Glutamatergic neuron (in vitro differentiated cells): ENCODE results near the gene CAMKMT. TPM values are rescaled to one million over a fixed set of nuclear protein-coding genes. Genes with fewer than 3 reads are reported as not detected.
A peak's percentile ranks its signal among the peaks of the same experiment; 100 is the strongest.

ENCODE experiments used
- DNase-seq: peaks from one replicate; pipeline ENCODE4 v3.0.0; 2022
- H3K27ac Mint-ChIP-seq: one replicate; pipeline ENCODE4 v1.8.0; 2020; ENCODE audit warnings: mild to moderate bottlenecking, mixed read lengths, inconsistent platforms; ENCODE audit not compliant: unreplicated experiment
- H3K27me3 Mint-ChIP-seq: one replicate; pipeline ENCODE4 v1.8.0; 2020; ENCODE audit warnings: mild to moderate bottlenecking, moderate library complexity, mixed read lengths, inconsistent platforms; ENCODE audit not compliant: unreplicated experiment
- H3K36me3 Mint-ChIP-seq: one replicate; pipeline ENCODE4 v1.8.0; 2020; ENCODE audit warnings: mild to moderate bottlenecking, mixed read lengths, inconsistent platforms; ENCODE audit not compliant: unreplicated experiment
- H3K4me1 Mint-ChIP-seq: one replicate; pipeline ENCODE4 v1.8.0; 2020; ENCODE audit warnings: mild to moderate bottlenecking, low read depth, mixed read lengths, inconsistent platforms; ENCODE audit not compliant: unreplicated experiment
- H3K4me3 Mint-ChIP-seq: one replicate; pipeline ENCODE4 v1.8.0; 2020; ENCODE audit warnings: mild to moderate bottlenecking, mixed read lengths, inconsistent platforms; ENCODE audit not compliant: unreplicated experiment
- H3K9me3 Mint-ChIP-seq: one replicate; pipeline ENCODE4 v1.8.0; 2020; ENCODE audit warnings: mild to moderate bottlenecking, moderate library complexity, mixed read lengths, inconsistent platforms; ENCODE audit not compliant: unreplicated experiment
- total RNA-seq: library from RNA; stranded (reverse); fragmentation: NEBNext Ultra II Directional; extraction: Animal tissue kit (Norgen Biotek cat#: 25700); gene quantifications from one replicate; pipeline ENCODE4 v1.2.1, GENCODE V29; 2021; ENCODE audit not compliant: unreplicated experiment
- TF ChIP-seq, protein P1 (sequence below): fragments of 200-600 bp; sonication (generic); IDR thresholded peaks from one replicate; pipeline ENCODE4 v1.5.0; 2021; ENCODE audit not compliant: partially characterized antibody, unreplicated experiment

Gene CAMKMT
- total RNA-seq, 1 donor from 2014 or later: 9.6 TPM

DNA sequence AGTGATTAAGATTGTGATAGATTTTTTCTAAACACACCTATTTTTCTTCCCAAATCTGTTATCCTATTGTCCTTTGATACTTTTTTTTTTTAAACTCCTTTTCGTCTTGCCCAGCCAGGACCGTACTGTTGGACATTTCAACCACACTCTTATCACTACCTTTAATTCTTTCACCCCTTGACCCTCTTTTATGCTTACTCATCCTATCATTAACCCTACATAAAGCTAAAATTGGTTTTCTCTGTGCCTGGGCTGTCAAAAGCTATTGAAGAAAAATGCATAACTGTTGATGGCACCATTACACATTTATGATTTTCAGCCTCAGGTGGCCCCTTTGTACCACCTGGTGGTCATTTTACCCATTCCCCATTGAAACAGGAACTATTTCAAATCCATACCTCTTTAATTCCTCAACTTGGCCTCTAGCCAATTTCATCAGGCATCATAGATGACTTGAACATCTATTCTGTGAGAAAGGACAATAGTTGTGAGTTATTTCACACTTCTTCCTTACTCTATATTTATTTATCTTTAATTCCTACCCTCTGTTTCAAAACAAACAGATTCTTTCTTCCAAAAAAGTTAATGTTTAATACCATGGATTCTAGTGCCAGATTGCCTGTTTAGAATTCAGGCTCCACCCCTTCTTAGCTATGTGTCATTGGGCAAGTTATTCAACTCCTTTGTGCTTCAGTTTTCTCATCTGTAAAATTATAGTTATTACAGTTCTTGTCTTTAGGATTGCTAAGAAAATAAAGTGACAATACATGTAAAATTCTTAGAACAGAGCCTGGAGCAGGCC lies 258.6 kb downstream of the CAMKMT start:
- H3K9me3 Mint-ChIP-seq: no peaks in the 10 kb centered on the region
- H3K36me3 Mint-ChIP-seq: no peaks in the 10 kb centered on the region
- TF ChIP-seq, protein P1, sequence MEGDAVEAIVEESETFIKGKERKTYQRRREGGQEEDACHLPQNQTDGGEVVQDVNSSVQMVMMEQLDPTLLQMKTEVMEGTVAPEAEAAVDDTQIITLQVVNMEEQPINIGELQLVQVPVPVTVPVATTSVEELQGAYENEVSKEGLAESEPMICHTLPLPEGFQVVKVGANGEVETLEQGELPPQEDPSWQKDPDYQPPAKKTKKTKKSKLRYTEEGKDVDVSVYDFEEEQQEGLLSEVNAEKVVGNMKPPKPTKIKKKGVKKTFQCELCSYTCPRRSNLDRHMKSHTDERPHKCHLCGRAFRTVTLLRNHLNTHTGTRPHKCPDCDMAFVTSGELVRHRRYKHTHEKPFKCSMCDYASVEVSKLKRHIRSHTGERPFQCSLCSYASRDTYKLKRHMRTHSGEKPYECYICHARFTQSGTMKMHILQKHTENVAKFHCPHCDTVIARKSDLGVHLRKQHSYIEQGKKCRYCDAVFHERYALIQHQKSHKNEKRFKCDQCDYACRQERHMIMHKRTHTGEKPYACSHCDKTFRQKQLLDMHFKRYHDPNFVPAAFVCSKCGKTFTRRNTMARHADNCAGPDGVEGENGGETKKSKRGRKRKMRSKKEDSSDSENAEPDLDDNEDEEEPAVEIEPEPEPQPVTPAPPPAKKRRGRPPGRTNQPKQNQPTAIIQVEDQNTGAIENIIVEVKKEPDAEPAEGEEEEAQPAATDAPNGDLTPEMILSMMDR: no peak
- no peak overlapping the region for H3K4me3 Mint-ChIP-seq
- no peak overlapping the region for H3K27ac Mint-ChIP-seq
- DNase-seq: no peak
- H3K27me3 Mint-ChIP-seq: no peaks in the 10 kb centered on the region
- H3K4me1 Mint-ChIP-seq: peaks cover 9% of the 10 kb centered on the region

DNA sequence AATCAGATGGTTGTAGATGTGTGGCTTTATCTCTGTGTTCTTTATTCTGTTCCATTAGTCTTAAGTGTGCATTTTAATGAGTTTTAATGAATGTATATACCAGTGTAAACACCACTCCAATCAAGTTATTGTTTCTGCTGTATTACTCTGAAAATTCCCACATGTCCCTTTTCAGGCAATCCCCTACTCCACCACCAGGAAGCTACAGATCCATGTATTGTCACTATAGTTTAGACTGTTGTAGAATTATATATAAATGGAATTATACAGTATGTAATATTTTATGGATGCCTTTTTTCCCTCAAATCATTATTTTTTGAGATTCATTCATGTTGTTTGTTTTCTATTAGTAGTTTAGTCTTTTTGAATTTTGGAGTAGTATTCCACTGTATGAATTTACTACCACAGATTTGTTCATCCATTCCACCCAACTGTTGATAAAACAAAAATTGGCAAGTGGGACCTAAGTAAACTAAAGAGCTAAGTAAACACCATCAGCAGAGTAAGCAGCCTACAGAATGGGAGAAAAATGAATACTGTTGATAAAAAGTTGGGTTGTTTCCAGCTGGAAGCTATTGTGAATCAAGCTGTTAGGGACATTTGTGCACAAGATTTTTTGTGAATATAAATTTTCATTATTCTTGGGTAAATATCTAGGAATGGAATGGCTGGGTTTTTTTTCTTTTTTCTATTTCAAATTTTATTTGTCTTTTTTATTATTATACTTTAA lies 262.0 kb downstream of the CAMKMT start:
- Mint-ChIP-seq H3K36me3 (no peaks in the 10 kb centered on the region), H3K27ac (no peak overlapping the region), H3K9me3 (no peaks in the 10 kb centered on the region), H3K27me3 (no peaks in the 10 kb centered on the region), H3K4me3 (no peak overlapping the region), H3K4me1 (peaks cover 1% of the 10 kb centered on the region)
- TF ChIP-seq, protein P1: peak; percentile 44
- no peak for DNase-seq

DNA sequence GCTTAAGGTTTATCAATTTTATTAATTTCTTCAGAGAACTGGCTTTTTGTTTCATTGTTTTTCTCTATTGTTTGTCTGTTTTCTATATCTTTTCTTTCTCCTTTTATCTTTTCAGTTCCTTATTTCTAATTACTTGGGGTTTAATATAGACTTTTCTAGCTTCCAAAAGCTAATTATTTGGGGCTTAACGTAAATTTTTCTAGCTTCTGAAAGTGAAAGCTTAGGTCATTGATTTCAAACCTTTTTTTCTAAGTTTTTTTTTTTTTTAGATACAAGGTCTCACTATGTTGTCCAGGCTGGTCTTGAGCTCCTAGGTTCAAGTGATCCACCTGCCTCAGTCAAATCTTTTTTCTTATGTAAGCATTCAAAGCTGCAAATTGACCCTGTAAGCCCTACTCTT lies 266.6 kb downstream of the CAMKMT start:
- peaks cover 7% of the 10 kb centered on the region for H3K36me3 Mint-ChIP-seq
- H3K27ac Mint-ChIP-seq: no peak overlapping the region
- H3K27me3 Mint-ChIP-seq: no peaks in the 10 kb centered on the region
- no peaks in the 10 kb centered on the region for H3K4me1 Mint-ChIP-seq
- H3K4me3 Mint-ChIP-seq: no peak overlapping the region
- TF ChIP-seq, protein P1: no peak
- DNase-seq: no peak
- H3K9me3 Mint-ChIP-seq: peaks cover 2% of the 10 kb centered on the region

DNA sequence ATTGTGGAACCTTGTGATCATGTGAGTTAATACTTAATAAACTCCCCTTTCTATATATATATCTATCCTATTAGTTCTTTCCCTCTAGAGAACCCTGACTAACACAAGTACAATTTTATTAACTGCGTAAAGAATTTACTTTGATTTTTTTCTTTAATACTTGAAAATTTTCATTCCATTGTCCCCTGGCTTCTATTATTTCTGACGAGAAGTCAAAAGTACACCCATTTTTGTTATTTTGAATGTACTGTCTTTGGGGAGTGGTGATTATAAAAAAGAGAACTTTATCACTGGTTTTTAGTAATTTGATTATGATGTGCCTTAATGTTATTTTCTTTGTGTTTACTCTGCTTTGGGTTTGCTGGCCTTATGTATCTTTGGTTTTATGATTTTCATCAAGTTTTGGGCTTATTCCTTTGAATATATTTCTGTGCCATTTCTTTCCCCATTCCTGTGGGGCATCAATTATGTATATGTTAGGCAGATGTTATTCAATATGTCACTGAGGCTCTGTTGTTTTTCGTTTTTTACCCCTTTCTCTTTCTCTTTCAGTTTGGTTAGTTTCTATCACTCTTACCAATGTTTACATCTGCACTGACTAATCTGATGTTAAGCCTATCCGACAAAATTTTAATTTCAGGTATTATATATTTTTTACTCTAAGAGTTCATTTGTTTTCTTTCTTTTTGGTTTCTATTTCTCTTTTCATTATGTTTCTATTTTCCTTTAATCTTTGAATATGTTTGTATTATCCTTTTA lies 271.4 kb downstream of the CAMKMT start:
- Mint-ChIP-seq H3K9me3 (peaks cover 2% of the 10 kb centered on the region), H3K36me3 (peaks cover 11% of the 10 kb centered on the region), H3K4me3 (no peak overlapping the region), H3K27ac (no peak overlapping the region), H3K27me3 (peaks cover 2% of the 10 kb centered on the region), H3K4me1 (peaks cover 1% of the 10 kb centered on the region)
- DNase-seq: no peak
- TF ChIP-seq, protein P1: no peak
